HepG2 (cell line): ENCODE results near the gene GPALPP1. TPM values are rescaled to one million over a fixed set of nuclear protein-coding genes. Genes with fewer than 3 reads are reported as not detected.

ENCODE experiments used
- CBFB ChIP-seq: sonication (generic); formaldehyde crosslinking; IDR thresholded peaks from 2 replicates; pipeline ENCODE4 v1.4.0; 2020; ENCODE audit warnings: missing genetic modification reagents
- CCDC6 ChIP-seq: sonication (generic); formaldehyde crosslinking; IDR thresholded peaks from 2 replicates; pipeline ENCODE4 v1.8.1; 2022; ENCODE audit warnings: mild to moderate bottlenecking, missing genetic modification reagents, moderate library complexity
- CHD2 ChIP-seq: IDR thresholded peaks from 2 replicates; pipeline ENCODE4 v1.6.1; 2011; ENCODE audit warnings: low read depth, low read length, improper control_type of control experiment
- FOXM1 ChIP-seq: sonication (generic); formaldehyde crosslinking; IDR thresholded peaks from 2 replicates; pipeline ENCODE4 v1.5.0; 2020; ENCODE audit warnings: missing genetic modification reagents
- HDAC6 ChIP-seq: fragments of 200-600 bp; sonication (generic); IDR thresholded peaks from 2 replicates; pipeline ENCODE4 v1.7.0; 2017; ENCODE audit warnings: mild to moderate bottlenecking, antibody characterized with exemption, low read length, low read depth
- IKZF4 ChIP-seq: sonication (generic); formaldehyde crosslinking; IDR thresholded peaks from 2 replicates; pipeline ENCODE4 v1.5.1; 2020; ENCODE audit warnings: borderline replicate concordance, mild to moderate bottlenecking, low read depth, missing genetic modification reagents; ENCODE audit errors: not compliant biosample characterization
- KDM2A ChIP-seq: sonication (generic); formaldehyde crosslinking; IDR thresholded peaks from 2 replicates; pipeline ENCODE4 v1.4.0; 2020; ENCODE audit warnings: low read depth, missing genetic modification reagents, borderline replicate concordance
- MLX ChIP-seq: IDR thresholded peaks from 2 replicates; pipeline ENCODE4 v1.6.1; 2016
- MXD1 ChIP-seq: sonication (generic); formaldehyde crosslinking; IDR thresholded peaks from 2 replicates; pipeline ENCODE4 v1.4.0; 2020; ENCODE audit warnings: mild to moderate bottlenecking, missing genetic modification reagents
- PTBP1 ChIP-seq: fragments of 200-400 bp; formaldehyde crosslinking; IDR thresholded peaks from 2 replicates; pipeline ENCODE4 v1.6.1; 2018; ENCODE audit warnings: low read length, low read depth; ENCODE audit not compliant: poor library complexity, severe bottlenecking
- RBM39 ChIP-seq: fragments of 200-400 bp; formaldehyde crosslinking; IDR thresholded peaks from one replicate; pipeline ENCODE4 v1.6.1; 2018; ENCODE audit warnings: antibody characterized with exemption, mild to moderate bottlenecking, low read depth, low read length; ENCODE audit not compliant: poor library complexity, severe bottlenecking
- SOX5 ChIP-seq: IDR thresholded peaks from 2 replicates; pipeline ENCODE4 v1.6.1; 2016; ENCODE audit warnings: borderline replicate concordance
- SP5 ChIP-seq: IDR thresholded peaks from 2 replicates; pipeline ENCODE4 v1.6.1; 2016; ENCODE audit warnings: low read depth, borderline replicate concordance
- SPEN ChIP-seq: sonication (generic); formaldehyde crosslinking; IDR thresholded peaks from 2 replicates; pipeline ENCODE4 v1.5.1; 2020; ENCODE audit warnings: low read depth, mild to moderate bottlenecking, missing genetic modification reagents
- STAG1 ChIP-seq: sonication (generic); formaldehyde crosslinking; IDR thresholded peaks from 2 replicates; pipeline ENCODE4 v1.4.0; 2020; ENCODE audit warnings: missing genetic modification reagents
- ZBTB7A ChIP-seq: sonication (generic); formaldehyde crosslinking; IDR thresholded peaks from 2 replicates; pipeline ENCODE4 v1.8.0; 2022; ENCODE audit warnings: mild to moderate bottlenecking, missing genetic modification reagents
- ZFP82 ChIP-seq: sonication (generic); formaldehyde crosslinking; IDR thresholded peaks from 2 replicates; pipeline ENCODE4 v1.5.1; 2020; ENCODE audit warnings: mild to moderate bottlenecking, missing genetic modification reagents, borderline replicate concordance
- ZNF121 ChIP-seq: sonication (generic); formaldehyde crosslinking; IDR thresholded peaks from 2 replicates; pipeline ENCODE4 v1.5.0; 2020; ENCODE audit warnings: mild to moderate bottlenecking, missing genetic modification reagents
- ZNF33A ChIP-seq: sonication (generic); formaldehyde crosslinking; IDR thresholded peaks from 2 replicates; pipeline ENCODE4 v1.5.1; 2020; ENCODE audit warnings: missing genetic modification reagents, mild to moderate bottlenecking, moderate library complexity, borderline replicate concordance
- ZNF629 ChIP-seq: sonication (generic); formaldehyde crosslinking; conservative IDR thresholded peaks from 2 replicates; pipeline ENCODE4 v1.5.0; 2020; ENCODE audit warnings: missing genetic modification reagents
- ZNF652 ChIP-seq: IDR thresholded peaks from 2 replicates; pipeline ENCODE4 v1.6.1; 2016; ENCODE audit warnings: low read depth, borderline replicate concordance
- ZNF674 ChIP-seq: sonication (generic); formaldehyde crosslinking; IDR thresholded peaks from 2 replicates; pipeline ENCODE4 v1.5.0; 2020; ENCODE audit warnings: low read depth, mild to moderate bottlenecking, missing genetic modification reagents
- ZNF816 ChIP-seq: sonication (generic); formaldehyde crosslinking; IDR thresholded peaks from 2 replicates; pipeline ENCODE4 v1.8.0; 2022; ENCODE audit warnings: missing genetic modification reagents, mild to moderate bottlenecking, borderline replicate concordance
- ZSCAN20 ChIP-seq: sonication (generic); formaldehyde crosslinking; IDR thresholded peaks from 2 replicates; pipeline ENCODE4 v1.4.0; 2020; ENCODE audit warnings: missing genetic modification reagents, mild to moderate bottlenecking, borderline replicate concordance
- ZSCAN21 ChIP-seq: sonication (generic); formaldehyde crosslinking; IDR thresholded peaks from 2 replicates; pipeline ENCODE4 v1.8.0; 2022; ENCODE audit warnings: mild to moderate bottlenecking, missing genetic modification reagents, moderate library complexity, borderline replicate concordance
- polyA plus RNA-seq, 8 experiments: library from polyadenylated mRNA; depleted of rRNA in 3 of 8; stranded (reverse) in 7 of 8; unstranded in 1 of 8; fragments of >200 nt; fragmentation: Illumina TruSeq in 4 of 8; extraction: Trizol in 4 of 8; gene quantifications; 2 replicates each; pipeline versions ENCODE4 v1.2.1 to v1.2.3, GENCODE V29; 2011 to 2016; ENCODE audit warnings: low read depth in 4 of 8, missing spikeins in 1 of 8, mixed read lengths in 1 of 8; ENCODE audit not compliant: insufficient read depth in 1 of 8
- total RNA-seq, 5 experiments: library from RNA; depleted of rRNA; stranded (reverse); fragments of >200 nt; fragmentation: Illumina TruSeq; extraction: Trizol; gene quantifications; 2 replicates each; pipeline ENCODE4 v1.2.3, GENCODE V29; 2016; ENCODE audit warnings: low read depth in 1 of 5
- TF ChIP-seq, protein P1 (sequence below): sonication (generic); formaldehyde crosslinking; IDR thresholded peaks from 2 replicates; pipeline ENCODE4 v1.9.0; 2021; ENCODE audit warnings: missing genetic modification reagents, mild to moderate bottlenecking, borderline replicate concordance
- TF ChIP-seq, protein P2 (sequence below): sonication (generic); formaldehyde crosslinking; IDR thresholded peaks from 2 replicates; pipeline ENCODE4 v1.4.0; 2020; ENCODE audit warnings: missing genetic modification reagents, mild to moderate bottlenecking, borderline replicate concordance

The GPALPP1 gene
- total and polyA plus RNA-seq, 2 of the 13 experiments (the other 11 are each of a cell fraction or from before 2014, with no cell fraction given), result 12.1 to 23.1 TPM

- TF ChIP-seq, protein P1, sequence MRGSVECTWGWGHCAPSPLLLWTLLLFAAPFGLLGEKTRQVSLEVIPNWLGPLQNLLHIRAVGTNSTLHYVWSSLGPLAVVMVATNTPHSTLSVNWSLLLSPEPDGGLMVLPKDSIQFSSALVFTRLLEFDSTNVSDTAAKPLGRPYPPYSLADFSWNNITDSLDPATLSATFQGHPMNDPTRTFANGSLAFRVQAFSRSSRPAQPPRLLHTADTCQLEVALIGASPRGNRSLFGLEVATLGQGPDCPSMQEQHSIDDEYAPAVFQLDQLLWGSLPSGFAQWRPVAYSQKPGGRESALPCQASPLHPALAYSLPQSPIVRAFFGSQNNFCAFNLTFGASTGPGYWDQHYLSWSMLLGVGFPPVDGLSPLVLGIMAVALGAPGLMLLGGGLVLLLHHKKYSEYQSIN (CRISPR knock-in tag), result no peak
- TF ChIP-seq SOX5 (CRISPR knock-in tag) (peak; percentile 57; the same call in 1 of the 2 replicates), ZNF674 (CRISPR knock-in tag) (0 out of 2 replicates have a peak, but pooled peaks have one; percentile 16), RBM39 (peak; percentile 33), ZFP82 (CRISPR knock-in tag) (no peak), PTBP1 (no peak), ZNF652 (CRISPR knock-in tag) (no peak), MXD1 (CRISPR knock-in tag) (peak; percentile 92), STAG1 (CRISPR knock-in tag) (0 out of 2 replicates have a peak, but pooled peaks have one; percentile 2), CCDC6 (CRISPR knock-in tag) (no peak), ZNF629 (no peak), ZSCAN21 (peak; percentile 89), ZNF33A (no peak), ZBTB7A (no peak), ZNF121 (CRISPR knock-in tag) (no peak), CBFB (CRISPR knock-in tag) (peak; percentile 82; the same call in 1 of the 2 replicates), SPEN (CRISPR knock-in tag) (peak; percentile 92), ZSCAN20 (CRISPR knock-in tag) (no peak), MLX (no peak), KDM2A (peak; percentile 94), CHD2 (peak; percentile 68; the same call in 1 of the 2 replicates), HDAC6 (no peak), ZNF816 (CRISPR knock-in tag) (no peak), SP5 (CRISPR knock-in tag) (peak; percentile 11; the same call in 1 of the 2 replicates), IKZF4 (CRISPR knock-in tag) (no peak), FOXM1 (no peak)
- TF ChIP-seq, protein P2, sequence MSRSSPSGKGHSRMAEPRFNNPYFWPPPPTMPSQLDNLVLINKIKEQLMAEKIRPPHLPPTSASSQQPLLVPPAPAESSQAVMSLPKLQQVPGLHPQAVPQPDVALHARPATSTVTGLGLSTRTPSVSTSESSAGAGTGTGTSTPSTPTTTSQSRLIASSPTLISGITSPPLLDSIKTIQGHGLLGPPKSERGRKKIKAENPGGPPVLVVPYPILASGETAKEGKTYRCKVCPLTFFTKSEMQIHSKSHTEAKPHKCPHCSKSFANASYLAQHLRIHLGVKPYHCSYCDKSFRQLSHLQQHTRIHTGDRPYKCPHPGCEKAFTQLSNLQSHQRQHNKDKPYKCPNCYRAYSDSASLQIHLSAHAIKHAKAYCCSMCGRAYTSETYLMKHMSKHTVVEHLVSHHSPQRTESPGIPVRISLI, result peak; percentile 50; the same call in 1 of the 2 replicates
Measured at GRCh38 chr13:44989071-44989889, at the start of gene GPALPP1, which contains the start of gene NUFIP1 (continued).
